CD4-positive, CD25-positive, alpha-beta regulatory T cell (primary cell): ENCODE data around the gene CFAP410. TPM values are rescaled to one million over a fixed set of nuclear protein-coding genes. Genes with fewer than 3 reads are reported as not detected.
A peak's percentile ranks its signal among the peaks of the same experiment; 100 is the strongest.

Source experiments
- ATAC-seq, 2 donors: fragments of 150-1000 bp; cut with Tn5 transposase; one replicate each; pipeline ENCODE4 v1.10.0; 2021; ENCODE audit warnings: low read depth in 2 of 2, moderate number of reproducible peaks in 2 of 2, moderate library complexity in 1 of 2
- DNase-seq, 3 donors: peaks; one replicate each; pipeline versions ENCODE4 v3.0.0 to v3.0.0-alpha.2; 2012 to 2022; ENCODE audit warnings: mixed read lengths in 1 of 3
- H3K27ac ChIP-seq: one replicate; pipeline ENCODE4 v1.7.0; 2013; ENCODE audit warnings: mild to moderate bottlenecking, low read length; ENCODE audit not compliant: insufficient read depth, poor library complexity, severe bottlenecking
- H3K27me3 ChIP-seq: one replicate; pipeline ENCODE4 v1.7.0; 2013; ENCODE audit warnings: low read length; ENCODE audit not compliant: control insufficient read depth, insufficient read depth
- H3K36me3 ChIP-seq: one replicate; pipeline ENCODE4 v1.7.0; 2013; ENCODE audit warnings: mild to moderate bottlenecking, low read length, moderate library complexity; ENCODE audit not compliant: control insufficient read depth, insufficient read depth
- H3K4me1 ChIP-seq: 2 replicates; pipeline ENCODE4 v1.7.0; 2013; ENCODE audit warnings: mild to moderate bottlenecking, low read length; ENCODE audit not compliant: insufficient read depth, control insufficient read depth, poor library complexity, severe bottlenecking
- H3K4me3 ChIP-seq: one replicate; pipeline ENCODE4 v1.7.0; 2013; ENCODE audit warnings: low read depth, mild to moderate bottlenecking, low read length, moderate library complexity
- H3K9me3 ChIP-seq, 2 experiments: 1 replicate in 1 of 2; 2 replicates in 1 of 2; pipeline ENCODE4 v1.7.0; 2013; ENCODE audit warnings: low read length in 2 of 2, mild to moderate bottlenecking in 1 of 2, moderate library complexity in 1 of 2; ENCODE audit not compliant: control insufficient read depth in 2 of 2
- H3K27ac Mint-ChIP-seq, 3 donors: one replicate each; pipeline ENCODE4 v1.8.0; 2020 to 2022; ENCODE audit warnings: mild to moderate bottlenecking in 3 of 3, mixed read lengths in 3 of 3, moderate library complexity in 2 of 3
- H3K27me3 Mint-ChIP-seq: one replicate; pipeline ENCODE4 v1.8.0; 2022; ENCODE audit warnings: mild to moderate bottlenecking, mixed read lengths
- H3K36me3 Mint-ChIP-seq: one replicate; pipeline ENCODE4 v1.8.0; 2020; ENCODE audit warnings: mixed read lengths
- H3K4me1 Mint-ChIP-seq, 4 donors: one replicate each; pipeline ENCODE4 v1.8.0; 2020 to 2022; ENCODE audit warnings: mixed read lengths in 4 of 4, mild to moderate bottlenecking in 1 of 4
- H3K4me3 Mint-ChIP-seq, 4 donors: one replicate each; pipeline ENCODE4 v1.8.0; 2020 to 2022; ENCODE audit warnings: mild to moderate bottlenecking in 4 of 4, mixed read lengths in 4 of 4, moderate library complexity in 3 of 4
- H3K9me3 Mint-ChIP-seq, 7 donors: one replicate each; pipeline ENCODE4 v1.8.0; 2020 to 2022; ENCODE audit warnings: mixed read lengths in 7 of 7, mild to moderate bottlenecking in 3 of 7, moderate library complexity in 2 of 7
- polyA plus RNA-seq, 4 donors: library from polyadenylated mRNA; unstranded; fragments of 300-500 nt; fragmentation: Illumina TruSeq; gene quantifications; one replicate each; pipeline ENCODE4 v1.2.3, GENCODE V29; 2021
- total RNA-seq: library from RNA; stranded (reverse); gene quantifications from one replicate; pipeline ENCODE4 v1.2.3, GENCODE V29; 2022

The CFAP410 gene
- total and polyA plus RNA-seq, 5 donors from 2014 or later: 16.4 to 49.1 (median 17.2) TPM

- Histone ChIP-seq H3K27ac (peak within 1 kb of the TSS; percentile 82), H3K9me3 (no peaks in the 10 kb centered on the region), H3K36me3 (no peaks in the 10 kb centered on the region), H3K4me1 (peaks cover 73% of the 10 kb centered on the region), H3K4me3 (peak within 1 kb of the TSS; percentile 67), H3K27me3 (no peaks in the 10 kb centered on the region)
- peaks cover 4 to 63% (median 27%) of the 10 kb centered on the region in 4 donors for H3K4me1 Mint-ChIP-seq
- DNase-seq: peak; percentile 50 to 84 (median 52)
- no peaks in the 10 kb centered on the region for H3K36me3 Mint-ChIP-seq
- peaks cover 4% of the 10 kb centered on the region for H3K27me3 Mint-ChIP-seq
- H3K27ac Mint-ChIP-seq: peak within 1 kb of the TSS; percentile 92 to 97 (median 95)
- H3K4me3 Mint-ChIP-seq: peak within 1 kb of the TSS; percentile 90 to 96 (median 96)
- peaks cover 0 to 2% (median 0%) of the 10 kb centered on the region in 7 donors for H3K9me3 Mint-ChIP-seq
- peak; percentile 62 to 64 for ATAC-seq
Measured at GRCh38 chr21:44299458-44300261, 39.5 kb downstream of the CFAP410 start, which contains the start of gene PFKL. PFKL (plus strand) TSS chr21:44300053; CDS start chr21:44300106, 53 bp downstream.

DNA sequence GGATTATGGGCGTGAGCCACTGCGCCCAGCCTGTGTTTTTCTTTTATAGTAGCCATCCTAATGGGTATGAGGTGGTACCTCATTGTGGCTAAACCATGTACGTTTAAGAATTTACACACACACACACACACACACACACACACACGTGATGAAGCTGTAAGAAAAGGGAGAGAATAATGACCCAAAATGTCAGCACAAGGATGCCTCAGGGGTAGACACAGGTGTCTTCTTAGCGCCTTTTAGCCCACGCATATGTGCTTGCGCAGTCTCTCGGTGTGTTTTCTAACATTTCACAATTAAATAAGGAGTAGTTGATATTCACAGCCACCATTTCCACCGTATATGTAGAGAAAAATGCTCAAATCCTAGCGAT is 40.1 kb downstream of the CFAP410 start:
- Mint-ChIP-seq H3K36me3 (no peaks in the 10 kb centered on the region), H3K4me1 (peaks cover 4 to 64% (median 26%) of the 10 kb centered on the region in 4 donors), H3K27me3 (peaks cover 4% of the 10 kb centered on the region), H3K27ac (peak overlapping the region; percentile 92 to 95 (median 95)), H3K4me3 (peak overlapping the region; percentile 90 to 96 (median 96)), H3K9me3 (peaks cover 0 to 2% (median 0%) of the 10 kb centered on the region in 7 donors)
- Histone ChIP-seq H3K27me3 (no peaks in the 10 kb centered on the region), H3K27ac (peak overlapping the region; percentile 82), H3K4me3 (peak overlapping the region; percentile 67), H3K4me1 (peaks cover 72% of the 10 kb centered on the region), H3K36me3 (no peaks in the 10 kb centered on the region), H3K9me3 (no peaks in the 10 kb centered on the region)
- DNase-seq (peak in 1 of 3 donors; percentile 43), ATAC-seq (peak; percentile 0 to 1)

GRCh38 chr21:44298301-44298700 is 40.9 kb downstream of the CFAP410 start:
- peaks cover 69% of the 10 kb centered on the region for H3K4me1 ChIP-seq
- Mint-ChIP-seq H3K9me3 (peaks cover 0 to under 1% (median 0%) of the 10 kb centered on the region in 7 donors), H3K4me3 (peak overlapping the region; percentile 73 to 96 (median 79)), H3K27ac (peak overlapping the region; percentile 47 to 90 (median 49)), H3K27me3 (peaks cover 4% of the 10 kb centered on the region), H3K36me3 (no peaks in the 10 kb centered on the region), H3K4me1 (peaks cover 1 to 57% (median 22%) of the 10 kb centered on the region in 4 donors)
- no peaks in the 10 kb centered on the region for H3K36me3 ChIP-seq
- H3K9me3 ChIP-seq: no peaks in the 10 kb centered on the region
- H3K4me3 ChIP-seq: no peak overlapping the region
- H3K27ac ChIP-seq: peak overlapping the region; percentile 47
- peak in 2 of 3 donors; percentile 34 to 49 for DNase-seq
- no peaks in the 10 kb centered on the region for H3K27me3 ChIP-seq
- ATAC-seq: no peak

GRCh38 chr21:44297525-44298290 is 41.5 kb downstream of the CFAP410 start:
- Mint-ChIP-seq H3K9me3 (no peaks in the 10 kb centered on the region), H3K27ac (peak overlapping the region; percentile 43 to 90 (median 47)), H3K4me3 (peak overlapping the region; percentile 46 to 96 (median 81)), H3K36me3 (no peaks in the 10 kb centered on the region), H3K27me3 (peaks cover 4% of the 10 kb centered on the region), H3K4me1 (peaks cover 0 to 53% (median 19%) of the 10 kb centered on the region in 4 donors)
- no peak overlapping the region for H3K4me3 ChIP-seq
- ATAC-seq (peak; percentile 28 to 39), DNase-seq (peak; percentile 45 to 73 (median 55))
- peaks cover 67% of the 10 kb centered on the region for H3K4me1 ChIP-seq
- H3K36me3 ChIP-seq: no peaks in the 10 kb centered on the region
- peak overlapping the region; percentile 47 for H3K27ac ChIP-seq
- no peaks in the 10 kb centered on the region for H3K9me3 ChIP-seq
- no peaks in the 10 kb centered on the region for H3K27me3 ChIP-seq

DNA sequence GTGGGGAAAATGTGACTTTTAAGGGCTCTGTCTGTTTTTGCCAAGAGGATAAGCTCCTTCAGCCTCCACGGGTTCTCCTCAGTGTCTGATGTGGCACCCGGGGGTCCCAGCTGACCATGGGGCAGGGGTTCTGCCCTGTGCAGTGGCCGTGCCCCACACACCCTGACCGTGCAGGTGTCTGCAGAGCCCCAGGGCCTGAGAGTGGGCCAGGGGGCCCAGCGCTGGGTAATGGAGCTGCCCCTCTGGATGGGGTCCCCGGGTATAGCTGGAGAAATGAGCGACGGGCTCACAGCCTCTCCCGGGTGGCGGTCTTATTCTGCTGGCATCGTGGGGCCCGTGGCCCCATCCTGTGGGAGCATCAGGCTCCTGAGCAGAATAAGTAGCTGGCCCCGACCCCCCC is 42.3 kb downstream of the CFAP410 start:
- no peak for DNase-seq
- Mint-ChIP-seq H3K27me3 (peaks cover 4% of the 10 kb centered on the region), H3K36me3 (no peaks in the 10 kb centered on the region), H3K4me1 (peaks cover 0 to 47% (median 14%) of the 10 kb centered on the region in 4 donors), H3K4me3 (no peak overlapping the region), H3K9me3 (no peaks in the 10 kb centered on the region), H3K27ac (no peak overlapping the region)
- no peak overlapping the region for H3K27ac ChIP-seq
- no peak for ATAC-seq
- peaks cover 61% of the 10 kb centered on the region for H3K4me1 ChIP-seq
- no peaks in the 10 kb centered on the region for H3K27me3 ChIP-seq
- H3K9me3 ChIP-seq: no peaks in the 10 kb centered on the region
- no peaks in the 10 kb centered on the region for H3K36me3 ChIP-seq
- no peak overlapping the region for H3K4me3 ChIP-seq

DNA sequence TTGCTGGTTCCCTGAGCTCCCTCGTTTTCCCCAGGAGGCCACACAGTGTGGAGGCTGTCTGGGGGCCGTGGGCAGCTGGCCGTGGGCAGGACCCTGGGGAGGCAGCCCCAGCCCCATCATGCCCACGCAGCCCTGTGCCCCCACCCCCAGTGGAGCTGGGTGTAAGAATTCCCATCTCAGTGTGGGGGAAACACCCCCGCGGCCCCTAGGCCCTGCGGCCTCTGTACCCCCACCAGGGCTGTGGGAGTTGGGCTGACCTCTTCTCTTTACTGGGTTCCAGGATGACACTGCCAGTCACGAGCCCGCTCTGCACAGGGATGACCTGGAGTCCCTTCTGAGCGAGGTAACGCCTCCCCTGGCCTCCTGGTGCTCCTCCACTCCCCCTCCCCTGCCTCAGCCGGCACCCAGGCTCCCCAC is 43.1 kb downstream of the CFAP410 start:
- no peaks in the 10 kb centered on the region for H3K9me3 ChIP-seq
- peaks cover 4% of the 10 kb centered on the region for H3K27me3 Mint-ChIP-seq
- no peak for ATAC-seq
- no peaks in the 10 kb centered on the region for H3K36me3 Mint-ChIP-seq
- H3K4me3 ChIP-seq: no peak overlapping the region
- H3K27ac Mint-ChIP-seq: no peak overlapping the region
- H3K27ac ChIP-seq: no peak overlapping the region
- peaks cover 0 to 39% (median 10%) of the 10 kb centered on the region in 4 donors for H3K4me1 Mint-ChIP-seq
- no peaks in the 10 kb centered on the region for H3K9me3 Mint-ChIP-seq
- H3K4me3 Mint-ChIP-seq: no peak overlapping the region
- H3K27me3 ChIP-seq: no peaks in the 10 kb centered on the region
- H3K36me3 ChIP-seq: no peaks in the 10 kb centered on the region
- no peak for DNase-seq
- H3K4me1 ChIP-seq: peaks cover 53% of the 10 kb centered on the region

- peak overlapping the region in 1 of 4 donors; percentile 47 for H3K4me3 Mint-ChIP-seq
- H3K4me1 Mint-ChIP-seq: peaks cover 0 to 35% (median 11%) of the 10 kb centered on the region in 4 donors
- no peaks in the 10 kb centered on the region for H3K9me3 ChIP-seq
- H3K27ac Mint-ChIP-seq: peak overlapping the region in 1 of 3 donors; percentile 62
- DNase-seq (no peak), ATAC-seq (no peak)
- H3K27ac ChIP-seq: no peak overlapping the region
- peaks cover 48% of the 10 kb centered on the region for H3K4me1 ChIP-seq
- H3K27me3 Mint-ChIP-seq: peaks cover 4% of the 10 kb centered on the region
- no peaks in the 10 kb centered on the region for H3K36me3 Mint-ChIP-seq
- H3K36me3 ChIP-seq: no peaks in the 10 kb centered on the region
- H3K4me3 ChIP-seq: no peak overlapping the region
- no peaks in the 10 kb centered on the region for H3K9me3 Mint-ChIP-seq
- no peaks in the 10 kb centered on the region for H3K27me3 ChIP-seq
Measured at GRCh38 chr21:44295646-44296045, 43.5 kb downstream of the CFAP410 start.
